Endodermal cell (in vitro differentiated cells): ENCODE results near the gene GATAD2B. TPM values are rescaled to one million over a fixed set of nuclear protein-coding genes. Genes with fewer than 3 reads are reported as not detected.

Source experiments
- DNase-seq: peaks from one replicate; pipeline ENCODE4 v3.0.0-alpha.2; 2017
- H3K27ac ChIP-seq: 2 replicates; pipeline ENCODE4 v1.5.1; 2013; ENCODE audit warnings: mild to moderate bottlenecking, low read depth, low read length, moderate library complexity
- H3K27me3 ChIP-seq: 2 replicates; pipeline ENCODE4 v1.6.1; 2013; ENCODE audit warnings: mild to moderate bottlenecking, low read length, moderate library complexity; ENCODE audit not compliant: insufficient read depth, control insufficient read depth, poor library complexity, severe bottlenecking
- H3K36me3 ChIP-seq: 2 replicates; pipeline ENCODE4 v1.7.0; 2013; ENCODE audit warnings: mild to moderate bottlenecking, low read length, moderate library complexity; ENCODE audit not compliant: control insufficient read depth, insufficient read depth
- H3K4me1 ChIP-seq: one replicate; pipeline ENCODE4 v1.7.0; 2013; ENCODE audit warnings: low read length; ENCODE audit not compliant: control insufficient read depth, insufficient read depth
- H3K4me3 ChIP-seq: 2 replicates; pipeline ENCODE4 v1.5.1; 2013; ENCODE audit warnings: mild to moderate bottlenecking, low read length, moderate library complexity
- H3K9ac ChIP-seq: 2 replicates; pipeline ENCODE4 v1.6.1; 2013; ENCODE audit warnings: mild to moderate bottlenecking, low read length, moderate library complexity; ENCODE audit not compliant: poor library complexity, severe bottlenecking; ENCODE audit errors: extremely low read depth
- H3K9me3 ChIP-seq: 2 replicates; pipeline ENCODE4 v1.6.1; 2013; ENCODE audit warnings: mild to moderate bottlenecking, low read length, moderate library complexity; ENCODE audit not compliant: control insufficient read depth
- H3K27ac Mint-ChIP-seq: 2 replicates; pipeline ENCODE4 v1.8.0; 2020; ENCODE audit warnings: mixed read lengths
- H3K27me3 Mint-ChIP-seq: 2 replicates; pipeline ENCODE4 v1.8.0; 2021; ENCODE audit warnings: mild to moderate bottlenecking, mixed read lengths; ENCODE audit not compliant: insufficient read depth
- H3K36me3 Mint-ChIP-seq: 2 replicates; pipeline ENCODE4 v1.8.0; 2020; ENCODE audit warnings: low read depth, mixed read lengths
- H3K4me1 Mint-ChIP-seq: 2 replicates; pipeline ENCODE4 v1.8.0; 2020; ENCODE audit warnings: mixed read lengths
- H3K4me3 Mint-ChIP-seq: 2 replicates; pipeline ENCODE4 v1.8.0; 2020; ENCODE audit warnings: mild to moderate bottlenecking, moderate library complexity, mixed read lengths
- H3K9me3 Mint-ChIP-seq: 2 replicates; pipeline ENCODE4 v1.8.0; 2020; ENCODE audit warnings: mild to moderate bottlenecking, mixed read lengths
- WGBS, 2 experiments: methylation state at CpG; one replicate each; pipeline versions ENCODE4 v1.1.5 to v1.1.7; 2013; ENCODE audit warnings: missing lambda C conversion rate in 2 of 2, mixed read lengths in 1 of 2; ENCODE audit not compliant: insufficient coverage in 1 of 2, insufficient read length in 1 of 2; 5-methylcytosine and 5-hydroxymethylcytosine counted together
- total RNA-seq, 2 donors: library from RNA; stranded (reverse); fragmentation: NEBNext Ultra II Directional in 1 of 2; extraction: Animal tissue kit (Norgen Biotek cat#: 25700) in 1 of 2; gene quantifications; 2 replicates in 1 of 2; 3 replicates in 1 of 2; pipeline ENCODE4 v1.2.1, GENCODE V29; 2021
- TF ChIP-seq, protein P1 (sequence below): fragments of 200-600 bp; sonication (generic); conservative IDR thresholded peaks from 2 replicates; pipeline ENCODE4 v1.5.0; 2021; ENCODE audit warnings: antibody characterized with exemption, mild to moderate bottlenecking

The GATAD2B gene
- total RNA-seq, 2 donors from 2014 or later, result 45.2 to 51.2 TPM

DNA sequence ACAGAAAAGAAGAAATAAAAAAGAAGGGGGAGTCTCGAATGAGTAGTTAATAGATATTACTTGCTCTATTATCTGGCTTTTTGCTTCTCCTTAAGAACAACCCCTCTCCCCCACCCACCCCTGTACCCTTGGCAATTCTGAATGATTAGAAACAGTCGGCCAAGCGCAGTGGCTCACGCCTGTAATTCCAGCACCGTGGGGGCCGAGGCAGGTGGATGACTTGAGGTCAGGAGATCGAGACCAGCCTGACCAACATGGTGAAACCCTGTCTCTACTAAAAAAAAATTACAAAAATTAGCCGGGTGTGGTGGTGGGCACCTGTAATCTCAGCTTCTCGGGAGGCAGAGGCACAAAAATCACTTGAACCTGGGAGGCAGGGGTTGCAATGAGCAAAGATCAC lies 42.7 kb downstream of the GATAD2B start:
- Histone ChIP-seq H3K4me3 (no peak overlapping the region), H3K4me1 (peaks cover 3% of the 10 kb centered on the region), H3K9ac (no peak overlapping the region), H3K27me3 (no peaks in the 10 kb centered on the region), H3K9me3 (no peaks in the 10 kb centered on the region), H3K27ac (peak overlapping the region; percentile 99), H3K36me3 (peaks cover 12% of the 10 kb centered on the region)
- TF ChIP-seq, protein P1, sequence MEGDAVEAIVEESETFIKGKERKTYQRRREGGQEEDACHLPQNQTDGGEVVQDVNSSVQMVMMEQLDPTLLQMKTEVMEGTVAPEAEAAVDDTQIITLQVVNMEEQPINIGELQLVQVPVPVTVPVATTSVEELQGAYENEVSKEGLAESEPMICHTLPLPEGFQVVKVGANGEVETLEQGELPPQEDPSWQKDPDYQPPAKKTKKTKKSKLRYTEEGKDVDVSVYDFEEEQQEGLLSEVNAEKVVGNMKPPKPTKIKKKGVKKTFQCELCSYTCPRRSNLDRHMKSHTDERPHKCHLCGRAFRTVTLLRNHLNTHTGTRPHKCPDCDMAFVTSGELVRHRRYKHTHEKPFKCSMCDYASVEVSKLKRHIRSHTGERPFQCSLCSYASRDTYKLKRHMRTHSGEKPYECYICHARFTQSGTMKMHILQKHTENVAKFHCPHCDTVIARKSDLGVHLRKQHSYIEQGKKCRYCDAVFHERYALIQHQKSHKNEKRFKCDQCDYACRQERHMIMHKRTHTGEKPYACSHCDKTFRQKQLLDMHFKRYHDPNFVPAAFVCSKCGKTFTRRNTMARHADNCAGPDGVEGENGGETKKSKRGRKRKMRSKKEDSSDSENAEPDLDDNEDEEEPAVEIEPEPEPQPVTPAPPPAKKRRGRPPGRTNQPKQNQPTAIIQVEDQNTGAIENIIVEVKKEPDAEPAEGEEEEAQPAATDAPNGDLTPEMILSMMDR, result no peak
- Mint-ChIP-seq H3K9me3 (no peaks in the 10 kb centered on the region), H3K27me3 (no peaks in the 10 kb centered on the region), H3K4me1 (peaks cover 4% of the 10 kb centered on the region), H3K27ac (no peak overlapping the region), H3K36me3 (peaks cover 7% of the 10 kb centered on the region), H3K4me3 (no peak overlapping the region)
- WGBS, 2 experiments, result 93 to 97% methylated on average over 8 of the region's 9 CpGs
- DNase-seq, result no peak

DNA sequence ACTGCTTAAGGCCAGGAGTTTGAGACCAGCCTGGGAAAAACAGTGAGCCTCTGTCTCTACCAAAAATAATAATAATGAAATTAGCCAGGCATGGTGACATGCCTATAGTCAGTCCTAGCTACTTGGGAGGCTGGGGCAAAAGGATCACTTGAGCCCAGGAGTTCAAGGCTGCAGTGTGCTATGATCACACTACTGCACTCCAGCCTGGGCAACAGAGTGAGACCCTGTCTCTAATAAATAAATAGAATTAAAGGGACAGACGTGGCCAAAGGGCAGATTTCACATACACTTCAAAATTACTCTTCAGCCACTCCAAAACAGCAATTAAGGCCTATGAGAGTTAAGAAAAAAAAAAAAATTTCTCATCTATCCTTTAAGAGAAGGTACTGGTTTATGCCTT lies 45.7 kb downstream of the GATAD2B start:
- H3K27ac Mint-ChIP-seq, result no peak overlapping the region
- Histone ChIP-seq H3K36me3 (peaks cover 12% of the 10 kb centered on the region), H3K27ac (no peak overlapping the region), H3K4me1 (no peaks in the 10 kb centered on the region), H3K9me3 (no peaks in the 10 kb centered on the region), H3K27me3 (no peaks in the 10 kb centered on the region), H3K4me3 (no peak overlapping the region), H3K9ac (no peak overlapping the region)
- no peaks in the 10 kb centered on the region for H3K9me3 Mint-ChIP-seq
- H3K4me3 Mint-ChIP-seq, result no peak overlapping the region
- H3K4me1 Mint-ChIP-seq, result peaks cover 4% of the 10 kb centered on the region
- TF ChIP-seq, protein P1, result no peak
- no peak for DNase-seq
- peaks cover 11% of the 10 kb centered on the region for H3K36me3 Mint-ChIP-seq
- 100% methylated on average over 1 of the region's 1 CpG for whole genome bisulfite sequencing, 2 experiments
- no peaks in the 10 kb centered on the region for H3K27me3 Mint-ChIP-seq

DNA sequence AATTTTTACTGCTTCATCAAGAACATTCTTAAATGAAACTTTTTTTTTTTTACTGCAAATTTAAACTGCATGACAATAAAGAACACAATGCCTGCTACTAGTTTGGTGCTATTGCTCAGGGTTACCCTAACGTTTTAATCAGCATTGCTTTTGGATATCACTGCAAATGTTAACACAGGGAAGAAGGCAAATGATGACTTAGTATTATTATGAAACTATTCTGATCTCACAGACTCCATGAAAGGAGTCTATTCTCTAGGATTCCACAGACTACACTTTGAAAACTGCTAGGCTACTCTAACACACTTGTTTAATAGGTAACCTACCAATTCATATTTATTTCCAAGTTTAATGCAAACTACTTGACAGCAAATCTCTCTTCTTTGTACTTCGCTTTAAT lies 49.8 kb downstream of the GATAD2B start:
- no peak for DNase-seq
- Mint-ChIP-seq H3K27ac (peak overlapping the region; percentile 28), H3K4me1 (no peaks in the 10 kb centered on the region), H3K4me3 (no peak overlapping the region), H3K36me3 (peaks cover 25% of the 10 kb centered on the region), H3K9me3 (peaks cover 8% of the 10 kb centered on the region), H3K27me3 (no peaks in the 10 kb centered on the region)
- Histone ChIP-seq H3K36me3 (peaks cover 6% of the 10 kb centered on the region), H3K4me1 (no peaks in the 10 kb centered on the region), H3K27me3 (no peaks in the 10 kb centered on the region), H3K9ac (no peak overlapping the region), H3K9me3 (no peaks in the 10 kb centered on the region), H3K27ac (no peak overlapping the region), H3K4me3 (no peak overlapping the region)
- WGBS, 2 experiments, result 86 to 100% methylated on average over 1 to 2 of the region's 2 CpGs
- TF ChIP-seq, protein P1, result no peak
